OCI-M2 (cell line): ENCODE measurements around the gene KIF26A.

Experiments used
- DNase-seq: peaks from one replicate; lab custom pipeline; 2025; ENCODE audit not compliant: unreplicated experiment; lab: John Stamatoyannopoulos, UW

Gene KIF26A

GRCh38 chr14:104190396-104191000 is 52.1 kb downstream of the KIF26A start:
- DNase-seq = no peak

GRCh38 chr14:104191409-104191997 is 53.1 kb downstream of the KIF26A start:
- no peak for DNase-seq

GRCh38 chr14:104192146-104192882 is 53.9 kb downstream of the KIF26A start:
- no peak for DNase-seq

DNA sequence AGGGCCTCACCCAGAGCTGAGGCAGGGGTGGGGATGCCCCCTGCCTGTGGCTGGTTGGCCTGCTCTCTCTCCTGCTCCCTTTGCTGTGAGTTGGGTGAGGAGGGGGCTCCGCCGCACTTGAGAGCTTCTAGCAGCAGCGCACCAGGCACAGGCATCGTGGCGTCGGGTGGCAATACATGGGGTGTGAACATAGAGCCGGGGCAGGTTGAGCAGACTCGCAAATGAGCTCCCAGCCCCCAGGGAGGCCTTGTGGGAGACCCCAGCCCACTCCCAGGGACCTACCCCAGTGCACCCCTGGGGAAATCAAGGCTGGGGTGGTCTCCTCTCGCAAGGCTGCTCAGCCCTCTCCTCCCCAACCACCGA is 54.5 kb downstream of the KIF26A start:
- DNase-seq = no peak

DNA sequence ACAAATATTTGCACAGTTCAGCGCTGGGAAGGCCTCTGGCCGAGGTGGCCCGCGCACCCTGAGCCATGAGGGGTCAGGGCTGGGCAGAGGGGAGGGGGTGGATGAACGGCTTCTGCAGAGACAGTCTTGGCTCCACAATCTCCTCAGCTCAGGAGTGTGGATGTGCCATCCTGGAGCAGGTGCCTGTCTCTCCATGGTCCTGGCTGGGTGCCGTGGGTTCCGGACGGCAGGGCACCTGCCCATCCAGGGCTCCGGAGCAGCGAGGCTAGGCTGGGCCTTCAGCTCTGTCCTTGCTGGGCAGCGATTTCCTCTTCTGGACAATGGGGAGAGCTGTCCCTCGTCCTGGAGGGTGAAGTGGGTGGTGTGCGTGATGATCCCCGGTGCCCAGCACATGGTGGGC is 55.6 kb downstream of the KIF26A start:
- no peak for DNase-seq

GRCh38 chr14:104194716-104195115 is 56.3 kb downstream of the KIF26A start:
- DNase-seq = no peak

DNA sequence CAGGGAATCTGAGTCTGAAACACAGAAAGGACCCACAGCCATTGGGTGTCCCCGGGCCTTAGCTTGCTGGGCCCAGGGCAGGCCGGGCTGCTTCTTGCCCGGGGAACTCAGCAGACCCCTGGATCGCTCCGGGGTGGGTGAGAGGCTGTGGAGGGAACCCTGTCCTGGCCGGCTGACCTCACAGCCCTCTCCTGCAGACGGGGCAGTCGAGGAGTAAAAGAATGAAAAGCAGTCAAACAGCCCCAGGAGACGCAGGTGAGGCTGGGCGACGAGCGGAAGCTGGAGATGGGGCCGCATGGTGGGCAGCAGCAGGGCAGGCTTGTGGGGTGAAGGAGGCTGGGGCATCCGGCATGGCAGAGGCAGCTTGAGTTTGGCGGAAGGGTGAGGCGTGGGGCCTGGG is 57.0 kb downstream of the KIF26A start:
- no peak for DNase-seq

DNA sequence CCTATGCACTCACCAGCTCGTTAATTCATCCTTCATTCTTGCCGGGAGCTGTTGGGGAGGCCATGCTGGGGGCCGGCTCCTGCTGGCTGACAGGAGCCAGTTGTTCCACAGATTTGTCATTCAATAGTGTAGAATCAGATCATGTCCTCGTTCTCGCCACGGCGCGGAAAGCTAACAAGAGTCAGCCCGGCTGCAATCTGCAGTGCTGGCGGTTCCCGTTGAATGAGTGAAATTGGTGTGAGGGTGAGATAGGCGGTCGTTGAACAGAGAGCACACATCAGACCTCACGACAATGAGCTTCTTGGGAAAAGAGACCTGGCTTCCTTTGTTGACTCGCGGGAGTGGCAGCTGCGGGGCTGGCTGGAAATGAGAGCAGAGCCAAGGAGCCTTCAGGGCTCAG is 57.5 kb downstream of the KIF26A start:
- no peak for DNase-seq

DNA sequence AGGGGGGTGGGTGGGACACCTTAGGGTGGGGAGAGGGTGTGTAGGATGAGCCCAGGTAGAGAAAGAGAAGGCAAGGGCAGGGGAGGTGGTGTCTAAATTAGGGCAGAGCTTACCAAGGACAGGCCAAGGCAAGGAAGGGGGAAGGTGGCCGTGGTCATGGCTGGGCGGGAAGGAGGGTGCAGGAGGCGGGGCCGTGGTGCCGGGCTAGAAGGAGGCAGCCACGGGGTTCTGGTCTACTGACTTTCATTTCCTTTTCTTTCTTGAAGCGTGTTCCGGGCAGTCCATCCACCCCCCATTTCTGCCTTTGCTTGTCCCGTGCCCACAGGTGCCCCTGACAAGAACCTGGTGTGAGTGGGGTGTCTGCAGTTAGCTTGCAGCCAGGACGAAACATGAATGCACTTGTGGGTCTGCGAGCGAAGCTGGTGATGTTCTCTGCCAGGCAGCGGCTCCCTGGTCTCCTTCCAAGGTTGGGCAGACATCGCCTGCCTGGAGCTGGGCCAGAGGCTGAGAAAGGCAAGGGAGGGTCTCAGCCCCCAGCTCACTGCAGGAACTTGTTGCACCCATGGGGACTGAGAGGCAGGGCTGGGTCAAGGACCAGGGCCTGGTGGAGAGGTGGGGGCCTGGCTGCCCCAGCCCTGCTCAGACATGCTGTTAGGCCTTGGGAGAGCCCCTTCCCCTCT is 58.2 kb downstream of the KIF26A start:
- DNase-seq = no peak

- no peak for DNase-seq
These were observed 59.3 kb downstream of the KIF26A start for GRCh38 chr14:104197449-104198247.

DNA sequence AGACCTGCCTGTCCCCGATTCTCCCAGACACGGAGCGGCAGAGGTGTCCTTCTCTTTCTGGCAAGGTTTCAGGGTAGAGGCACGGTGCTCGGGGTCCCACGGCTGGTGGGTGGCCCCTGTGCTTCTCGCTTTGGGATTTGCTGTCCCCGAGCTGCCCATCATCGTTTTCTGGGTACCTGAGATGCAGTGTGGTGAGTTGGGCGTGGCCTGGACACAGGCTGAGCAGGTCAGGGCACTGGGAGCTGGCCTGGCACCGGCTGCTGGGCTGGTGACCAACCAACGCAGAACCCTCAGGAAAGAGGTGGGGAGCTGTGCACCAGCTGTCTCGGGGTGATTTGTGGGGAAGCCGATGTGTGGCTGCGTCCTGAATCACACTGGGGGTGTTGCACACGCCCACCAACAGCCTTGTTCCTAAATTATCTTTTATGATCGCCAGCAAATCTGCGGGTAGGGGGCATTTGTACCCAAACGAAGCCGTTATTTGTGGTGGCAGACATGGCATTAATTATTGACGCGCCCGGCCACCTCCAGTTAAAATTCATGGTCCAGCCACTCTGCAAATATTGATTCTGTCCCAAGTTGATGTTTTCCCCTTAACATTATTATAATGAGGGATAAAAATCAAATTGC is 61.0 kb downstream of the KIF26A start:
- DNase-seq = no peak

DNA sequence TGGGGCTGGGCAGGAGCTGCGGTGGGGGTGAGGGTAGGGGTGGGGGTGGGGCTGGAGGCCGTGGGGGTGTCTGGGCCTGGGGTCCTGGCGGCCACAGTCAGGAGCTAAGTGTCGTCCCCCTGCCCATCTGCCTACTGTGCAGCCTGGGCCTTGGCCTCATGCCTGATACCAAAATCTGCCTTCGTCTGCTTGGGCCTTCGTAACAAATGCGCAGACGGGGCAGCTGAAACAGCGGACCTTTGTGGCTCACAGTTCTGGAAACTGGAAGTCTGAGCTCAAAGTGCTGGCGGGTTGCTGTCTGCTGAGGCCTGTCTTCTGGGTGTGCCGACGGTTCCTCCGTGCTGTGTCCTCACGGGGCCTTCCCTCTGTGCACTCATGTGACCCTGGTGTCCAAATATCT is 61.7 kb downstream of the KIF26A start:
- DNase-seq = no peak

DNA sequence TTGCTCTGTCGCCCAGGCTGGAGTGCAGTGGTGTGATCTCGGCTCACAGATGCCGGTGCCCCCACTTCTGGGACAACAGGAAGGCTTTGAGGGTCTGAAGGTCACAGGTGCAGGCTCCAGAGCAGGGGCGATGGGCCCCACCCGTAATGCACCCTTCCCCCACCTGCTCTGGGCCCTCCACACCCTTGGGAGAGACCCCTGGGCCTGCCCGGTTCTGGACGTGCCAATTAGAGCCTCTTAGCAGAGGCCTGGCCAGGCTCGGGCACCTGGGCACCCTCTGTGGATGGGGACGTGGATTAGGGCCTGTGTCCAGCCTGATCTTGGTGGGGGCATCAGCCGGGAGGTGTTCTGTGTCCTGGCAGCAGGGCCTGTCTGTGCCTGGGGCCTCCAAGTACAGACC is 62.2 kb downstream of the KIF26A start:
- DNase-seq = no peak

DNA sequence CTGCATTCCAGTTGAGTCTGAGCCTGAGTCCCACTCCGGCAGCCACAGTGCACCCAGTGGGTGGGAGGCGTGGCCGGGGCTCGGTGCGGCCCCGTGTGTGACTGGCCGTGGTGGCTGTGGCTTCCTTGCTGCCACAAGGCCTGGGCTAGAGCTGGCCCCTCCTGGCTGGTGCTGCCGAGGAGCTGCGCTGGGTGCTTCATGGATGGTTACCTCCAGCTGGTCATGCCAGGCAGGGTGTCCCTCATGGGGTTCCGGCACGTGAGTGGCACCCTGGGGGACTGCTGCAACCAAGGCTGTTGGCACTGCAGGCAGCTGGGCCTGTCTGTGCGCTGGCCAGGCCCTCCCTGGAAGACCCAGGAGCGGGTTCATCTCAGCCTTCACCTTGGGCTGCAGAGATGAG is 62.7 kb downstream of the KIF26A start:
- no peak for DNase-seq

DNA sequence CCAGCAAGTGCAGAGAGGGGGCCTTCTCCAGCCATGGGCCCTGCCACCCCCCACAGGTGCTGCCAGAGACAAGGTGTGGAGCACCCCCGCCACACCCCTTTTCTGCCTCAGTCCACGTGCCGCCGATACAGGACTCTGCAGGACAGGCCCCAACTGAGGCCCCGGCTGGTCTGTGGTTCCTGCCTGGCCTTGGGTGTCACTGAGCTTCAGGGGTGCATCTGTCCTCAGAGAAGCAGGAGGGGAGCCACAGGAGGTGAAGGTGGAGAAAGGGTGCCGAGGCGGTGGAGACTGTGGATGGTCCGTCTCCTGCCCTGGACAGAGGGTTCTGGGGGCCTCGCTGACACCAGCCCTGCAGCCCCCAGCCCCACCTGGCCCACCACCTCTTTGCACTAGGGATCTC is 63.1 kb downstream of the KIF26A start:
- no peak for DNase-seq

- no peak for DNase-seq
These were observed 64.1 kb downstream of the KIF26A start for GRCh38 chr14:104202259-104203070.

- DNase-seq = no peak
These were observed 64.7 kb downstream of the KIF26A start for GRCh38 chr14:104203071-104203425.

DNA sequence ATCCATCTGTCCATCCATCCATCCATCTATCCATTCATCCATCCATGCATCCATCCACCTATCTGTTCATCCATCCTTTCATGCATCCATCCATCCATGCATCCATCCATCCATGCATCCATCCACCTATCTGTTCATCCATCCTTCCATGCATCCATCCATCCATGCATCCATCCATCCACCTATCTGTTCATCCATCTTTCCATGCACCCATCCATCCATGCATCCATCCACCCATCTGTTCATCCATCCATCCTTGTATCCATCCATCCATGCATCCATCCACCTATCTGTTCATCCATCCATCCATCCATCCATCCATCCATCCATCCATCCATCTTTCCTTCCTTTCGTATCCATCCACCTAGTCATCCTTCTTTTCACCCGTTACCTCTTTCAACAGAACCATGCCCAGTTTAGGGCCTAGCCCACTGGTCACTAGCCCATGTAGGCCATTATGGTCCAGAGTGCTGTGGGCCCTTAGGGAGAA is 66.3 kb downstream of the KIF26A start:
- DNase-seq = no peak

DNA sequence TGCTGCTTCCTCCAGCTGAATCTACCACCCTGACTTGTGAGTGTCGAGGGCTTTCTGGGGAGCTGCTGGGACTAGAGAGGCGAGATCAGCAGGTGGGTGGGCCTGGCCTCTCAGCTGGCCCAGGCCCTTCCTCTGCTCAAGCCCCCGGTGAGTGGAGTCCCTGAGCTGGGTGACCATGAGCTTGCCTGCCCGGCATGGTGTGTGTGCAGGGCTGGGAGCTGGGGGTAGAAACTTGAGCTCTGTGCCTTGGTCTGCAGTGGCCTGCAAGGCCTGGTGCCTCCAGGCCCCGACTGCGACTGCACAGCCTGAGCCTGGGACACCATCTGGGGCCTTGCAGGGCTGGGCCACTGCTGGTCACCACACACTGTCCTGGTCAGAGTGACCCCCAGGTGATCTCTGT is 67.4 kb downstream of the KIF26A start:
- no peak for DNase-seq
